Activated naive CD4-positive, alpha-beta T cell treated with anti-CD3 and anti-CD28 coated beads for 36 hours (primary cell): ENCODE measurements around the gene B3GAT2. TPM values are rescaled to one million over a fixed set of nuclear protein-coding genes. Genes with fewer than 3 reads are reported as not detected.

Experiments
- CTCF ChIA-PET: fragments of 350-600 bp; sonication (Branson Sonifier 250); formaldehyde crosslinking; loops from one replicate; lab custom pipeline; 2021; ENCODE audit warnings: antibody characterized with exemption; lab: Charles Lee
- DNase-seq: peaks from one replicate; pipeline ENCODE4 v3.0.0-alpha.2; 2020
- H3K27ac Mint-ChIP-seq: one replicate; pipeline ENCODE4 v1.8.0; 2021; ENCODE audit warnings: mild to moderate bottlenecking, mixed read lengths
- H3K27me3 Mint-ChIP-seq: one replicate; pipeline ENCODE4 v1.8.0; 2021; ENCODE audit warnings: low read depth, mixed read lengths
- H3K36me3 Mint-ChIP-seq: one replicate; pipeline ENCODE4 v1.8.0; 2021; ENCODE audit warnings: low read depth, mixed read lengths
- H3K4me1 Mint-ChIP-seq: one replicate; pipeline ENCODE4 v1.8.0; 2021; ENCODE audit warnings: low read depth, mixed read lengths
- H3K4me3 Mint-ChIP-seq: one replicate; pipeline ENCODE4 v1.8.0; 2021; ENCODE audit warnings: mild to moderate bottlenecking, moderate library complexity, mixed read lengths
- H3K9me3 Mint-ChIP-seq: one replicate; pipeline ENCODE4 v1.8.0; 2021; ENCODE audit warnings: mixed read lengths
- intact Hi-C: fragments of 100-400 bp; cut with micrococcal nuclease; formaldehyde crosslinking; loops from one replicate; pipeline ENCODE4 v1.15.1; 2023
- total RNA-seq, 2 experiments: library from RNA; stranded (reverse); gene quantifications; one replicate each; pipeline ENCODE4 v1.2.3, GENCODE V29; 2021

B3GAT2 gene
- not detected for total RNA-seq

DNA sequence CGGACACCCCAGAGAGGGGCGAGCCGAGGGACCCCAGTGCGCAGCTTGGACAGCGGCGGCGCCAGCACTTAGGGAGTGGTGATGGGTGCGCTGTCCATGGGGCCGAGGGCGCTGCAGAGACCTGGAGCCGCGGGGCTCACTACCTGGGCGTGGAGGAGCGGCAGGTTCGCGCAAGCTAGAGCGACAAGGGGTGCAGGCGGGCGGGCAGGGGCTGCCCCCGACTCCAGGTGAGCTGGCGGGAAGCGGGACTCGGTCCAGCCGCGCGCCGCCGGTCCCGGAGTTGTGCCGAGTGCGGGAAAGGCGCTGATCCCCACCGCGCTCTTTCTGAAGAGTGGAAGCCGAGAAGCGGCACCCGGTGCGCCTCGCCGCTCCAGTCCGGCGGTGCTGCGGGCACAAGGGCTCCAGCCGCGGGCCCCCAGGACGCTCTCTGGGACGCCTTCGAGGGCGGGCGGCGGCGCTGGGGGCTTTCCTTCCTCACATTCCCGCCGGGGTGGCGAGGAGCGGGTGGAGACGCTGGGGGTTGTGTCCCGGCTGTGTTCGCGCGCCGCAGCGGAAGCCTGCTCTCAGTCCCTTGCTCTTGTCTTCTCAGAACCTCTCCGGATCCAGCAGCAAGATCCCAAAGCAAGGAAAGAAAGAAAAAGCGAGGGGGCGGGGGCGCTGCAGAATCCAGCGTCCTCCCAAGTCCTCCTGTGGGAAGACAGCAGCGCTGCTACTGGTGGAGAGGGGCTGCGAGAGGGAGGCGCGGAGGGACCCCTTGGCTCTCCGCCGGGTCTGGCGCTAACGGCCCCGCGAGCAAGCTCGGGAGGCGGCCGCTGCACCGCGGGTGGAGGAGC is at the start of gene B3GAT2:
B3GAT2 (minus strand) TSS at position 610 of the 833 bp plus-strand sequence. CDS start 631 bp downstream, outside the sequence.
- CTCF ChIA-PET: interaction anchor here (0.6 to 2.0 kb wide), 13 partner anchors 8 to 735 kb away, joined by 3 to 25 read pairs (median 4); no protein-coding TSS in a partner anchor
- Mint-ChIP-seq H3K27me3 (peaks cover 49% of the 10 kb centered on the region), H3K4me1 (peaks cover 4% of the 10 kb centered on the region), H3K4me3 (peak within 1 kb of the TSS; percentile 74), H3K9me3 (no peaks in the 10 kb centered on the region), H3K36me3 (no peaks in the 10 kb centered on the region), H3K27ac (no peak within 1 kb of the TSS)
- peak; percentile 6 for DNase-seq
- intact Hi-C loops: loop anchor here (1.0 to 5.0 kb wide), 7 partner anchors 56 to 734 kb away; no protein-coding TSS in a partner anchor

GRCh38 chr6:70998148-70998547 is 41.3 kb upstream of the B3GAT2 start:
- DNase-seq: no peak
- CTCF ChIA-PET: no interaction called here
- H3K9me3 Mint-ChIP-seq: peaks cover 2% of the 10 kb centered on the region
- intact Hi-C loops: no loop called here
- peaks cover 14% of the 10 kb centered on the region for H3K27me3 Mint-ChIP-seq
- no peaks in the 10 kb centered on the region for H3K4me1 Mint-ChIP-seq
- H3K27ac Mint-ChIP-seq: no peak overlapping the region
- no peaks in the 10 kb centered on the region for H3K36me3 Mint-ChIP-seq
- H3K4me3 Mint-ChIP-seq: no peak overlapping the region

DNA sequence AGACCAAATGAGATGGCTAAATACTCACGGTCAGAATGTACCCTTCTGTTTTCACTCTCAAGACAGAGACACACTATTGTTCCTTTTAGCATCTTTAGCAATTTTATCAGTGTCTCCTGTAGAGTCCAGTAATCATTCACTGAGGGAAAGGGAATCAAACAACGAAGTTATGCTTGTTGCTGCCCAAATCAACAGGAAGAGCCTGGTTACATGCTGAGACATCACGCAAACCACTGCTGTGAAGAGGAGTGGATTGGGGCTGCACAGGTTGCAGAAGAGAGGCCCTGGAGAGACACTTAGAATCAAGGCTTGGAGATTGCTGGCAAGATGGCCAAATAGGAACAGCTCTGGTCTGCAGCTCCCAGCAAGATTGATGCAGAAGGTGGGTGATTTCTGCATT is 40.5 kb upstream of the B3GAT2 start:
- Mint-ChIP-seq H3K27me3 (peaks cover 14% of the 10 kb centered on the region), H3K36me3 (no peaks in the 10 kb centered on the region), H3K4me3 (no peak overlapping the region), H3K27ac (no peak overlapping the region), H3K4me1 (no peaks in the 10 kb centered on the region), H3K9me3 (peaks cover 2% of the 10 kb centered on the region)
- CTCF ChIA-PET: no interaction called here
- intact Hi-C loops: no loop called here
- no peak for DNase-seq

DNA sequence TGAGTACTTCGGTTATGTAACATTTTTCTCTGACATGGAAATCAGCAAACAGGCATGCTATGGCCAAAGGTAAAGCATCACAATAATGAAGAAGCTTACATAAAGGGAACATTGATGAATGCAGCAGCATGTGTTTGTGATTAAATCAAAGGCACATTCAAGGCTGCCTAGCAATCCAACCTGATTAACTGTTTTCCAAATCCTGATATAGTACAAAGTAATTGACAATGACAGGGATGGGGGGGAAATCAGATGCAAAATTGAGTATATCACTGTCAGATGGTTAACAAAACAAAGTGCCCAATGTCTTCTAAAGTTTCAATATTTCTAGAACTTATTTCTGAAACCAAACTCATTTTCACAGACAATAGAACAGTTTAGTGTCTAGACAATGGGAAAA is 39.2 kb upstream of the B3GAT2 start:
- intact Hi-C loops: no loop called here
- CTCF ChIA-PET: no interaction called here
- H3K36me3 Mint-ChIP-seq: no peaks in the 10 kb centered on the region

GRCh38 chr6:70995411-70995810 is 38.6 kb upstream of the B3GAT2 start:
- CTCF ChIA-PET: no interaction called here
- H3K27ac Mint-ChIP-seq: no peak overlapping the region
- intact Hi-C loops: no loop called here
- no peaks in the 10 kb centered on the region for H3K36me3 Mint-ChIP-seq
- DNase-seq: no peak
- peaks cover 17% of the 10 kb centered on the region for H3K27me3 Mint-ChIP-seq
- no peak overlapping the region for H3K4me3 Mint-ChIP-seq
- H3K9me3 Mint-ChIP-seq: no peaks in the 10 kb centered on the region
- H3K4me1 Mint-ChIP-seq: no peaks in the 10 kb centered on the region

More for the DNA sequence above, 39.2 kb upstream of the B3GAT2 start:
- Mint-ChIP-seq H3K4me1 (no peaks in the 10 kb centered on the region), H3K9me3 (no peaks in the 10 kb centered on the region), H3K27ac (no peak overlapping the region), H3K27me3 (peaks cover 14% of the 10 kb centered on the region), H3K4me3 (no peak overlapping the region)
- DNase-seq: no peak

DNA sequence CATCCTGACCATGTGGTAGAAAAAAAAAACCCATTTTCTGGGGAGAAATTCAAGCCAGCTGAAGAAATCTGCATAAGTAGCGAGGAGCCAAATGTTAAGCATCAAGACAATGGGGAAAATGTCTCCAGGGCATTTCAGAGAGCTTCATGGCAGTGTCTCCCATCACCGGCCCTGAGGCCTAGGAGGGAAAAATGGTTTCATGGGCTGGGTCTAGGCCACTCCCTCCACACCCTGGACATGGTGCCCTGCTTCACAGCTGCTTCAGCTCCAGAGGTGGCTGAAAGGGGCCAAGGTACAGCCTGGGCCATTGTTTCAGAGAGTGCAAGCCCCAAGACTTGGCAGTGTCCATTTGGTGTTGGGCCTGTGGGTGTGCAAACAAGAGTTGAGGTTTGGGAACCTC is 34.4 kb upstream of the B3GAT2 start:
- intact Hi-C loops: no loop called here
- Mint-ChIP-seq H3K36me3 (no peaks in the 10 kb centered on the region), H3K27me3 (peaks cover 11% of the 10 kb centered on the region), H3K4me1 (no peaks in the 10 kb centered on the region), H3K4me3 (no peak overlapping the region), H3K27ac (no peak overlapping the region), H3K9me3 (no peaks in the 10 kb centered on the region)
- CTCF ChIA-PET: interaction anchor here (0.6 to 0.7 kb wide), 2 partner anchors 34 to 378 kb away, joined by 3 read pairs; no protein-coding TSS in a partner anchor
- DNase-seq: no peak

- CTCF ChIA-PET: interaction anchor here (0.7 kb wide), 1 partner anchor 18 kb away, joined by 3 read pairs; no protein-coding TSS in a partner anchor
- intact Hi-C loops: no loop called here
- no peaks in the 10 kb centered on the region for H3K4me1 Mint-ChIP-seq
- H3K27ac Mint-ChIP-seq: no peak overlapping the region
- H3K9me3 Mint-ChIP-seq: no peaks in the 10 kb centered on the region
- H3K27me3 Mint-ChIP-seq: peaks cover 3% of the 10 kb centered on the region
- H3K4me3 Mint-ChIP-seq: no peak overlapping the region
- DNase-seq: no peak
- no peaks in the 10 kb centered on the region for H3K36me3 Mint-ChIP-seq
These were observed 28.3 kb upstream of the B3GAT2 start for GRCh38 chr6:70985156-70985555.

DNA sequence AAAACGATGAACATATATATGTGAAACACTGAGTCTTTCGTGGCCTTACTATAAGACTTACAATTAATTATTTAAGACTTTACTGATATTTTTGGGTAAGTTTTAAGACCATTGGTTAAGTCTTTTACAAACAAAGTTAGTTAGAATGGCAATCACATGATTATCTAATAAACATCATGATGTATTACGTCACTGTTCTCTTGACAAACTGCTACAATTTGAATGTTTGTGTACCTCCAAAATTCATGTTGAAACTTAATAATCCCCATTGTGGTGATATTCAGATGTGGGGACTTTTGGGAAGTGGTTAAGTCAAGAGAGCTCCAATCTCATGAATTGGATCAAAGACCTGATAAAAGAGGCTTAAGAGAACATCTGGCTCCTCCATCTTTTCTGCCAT is 25.9 kb upstream of the B3GAT2 start:
- DNase-seq: no peak
- H3K9me3 Mint-ChIP-seq: peaks cover 1% of the 10 kb centered on the region
- H3K27me3 Mint-ChIP-seq: peaks cover 1% of the 10 kb centered on the region
- H3K36me3 Mint-ChIP-seq: no peaks in the 10 kb centered on the region
- no peaks in the 10 kb centered on the region for H3K4me1 Mint-ChIP-seq
- H3K27ac Mint-ChIP-seq: no peak overlapping the region
- CTCF ChIA-PET: no interaction called here
- no peak overlapping the region for H3K4me3 Mint-ChIP-seq
- intact Hi-C loops: no loop called here

DNA sequence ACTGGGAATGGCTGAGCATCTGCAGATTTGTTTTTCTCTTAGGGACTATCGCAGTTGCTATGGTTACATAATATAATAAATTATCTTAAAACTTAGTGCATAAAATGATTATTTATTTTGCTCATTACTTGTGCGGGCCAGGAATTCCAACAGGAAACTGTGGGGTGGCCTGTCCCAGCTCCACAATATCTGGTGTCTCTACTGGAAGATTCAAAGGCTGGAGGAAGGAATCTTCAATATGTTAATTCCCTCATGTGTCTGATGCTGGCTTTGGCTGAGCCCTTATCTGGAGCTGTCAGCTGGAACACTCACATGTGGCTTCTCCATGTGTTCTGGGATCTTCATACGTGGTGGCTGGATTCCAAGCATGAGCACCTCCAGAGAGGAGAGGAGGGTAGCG is 23.9 kb upstream of the B3GAT2 start:
- Mint-ChIP-seq H3K36me3 (no peaks in the 10 kb centered on the region), H3K27me3 (peaks cover 9% of the 10 kb centered on the region), H3K27ac (no peak overlapping the region), H3K4me1 (no peaks in the 10 kb centered on the region), H3K4me3 (no peak overlapping the region), H3K9me3 (peaks cover 1% of the 10 kb centered on the region)
- DNase-seq: no peak
- CTCF ChIA-PET: no interaction called here
- intact Hi-C loops: no loop called here

DNA sequence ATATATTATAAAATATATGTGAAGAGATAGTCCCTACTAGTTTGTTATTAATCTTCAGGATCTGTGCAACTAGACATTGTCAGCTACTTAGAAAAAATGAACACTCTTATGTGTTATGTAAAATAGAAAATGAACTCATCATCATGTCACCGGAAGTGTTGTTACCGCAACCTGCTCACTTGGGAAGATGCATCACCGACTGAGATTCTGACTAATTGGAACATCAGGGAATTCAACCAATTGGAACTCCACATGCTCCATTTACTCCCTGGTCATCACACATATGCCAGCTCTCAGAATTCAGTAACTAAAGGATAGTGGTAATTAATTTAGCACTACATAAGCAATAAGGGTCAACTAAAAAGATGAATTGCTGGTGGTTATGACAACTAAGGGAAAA is 16.7 kb upstream of the B3GAT2 start:
- DNase-seq: no peak
- H3K9me3 Mint-ChIP-seq: peaks cover 5% of the 10 kb centered on the region
- H3K27ac Mint-ChIP-seq: no peak overlapping the region
- peaks cover 2% of the 10 kb centered on the region for H3K36me3 Mint-ChIP-seq
- no peak overlapping the region for H3K4me3 Mint-ChIP-seq
- no peaks in the 10 kb centered on the region for H3K4me1 Mint-ChIP-seq
- H3K27me3 Mint-ChIP-seq: peaks cover 28% of the 10 kb centered on the region
- intact Hi-C loops: no loop called here
- CTCF ChIA-PET: no interaction called here

DNA sequence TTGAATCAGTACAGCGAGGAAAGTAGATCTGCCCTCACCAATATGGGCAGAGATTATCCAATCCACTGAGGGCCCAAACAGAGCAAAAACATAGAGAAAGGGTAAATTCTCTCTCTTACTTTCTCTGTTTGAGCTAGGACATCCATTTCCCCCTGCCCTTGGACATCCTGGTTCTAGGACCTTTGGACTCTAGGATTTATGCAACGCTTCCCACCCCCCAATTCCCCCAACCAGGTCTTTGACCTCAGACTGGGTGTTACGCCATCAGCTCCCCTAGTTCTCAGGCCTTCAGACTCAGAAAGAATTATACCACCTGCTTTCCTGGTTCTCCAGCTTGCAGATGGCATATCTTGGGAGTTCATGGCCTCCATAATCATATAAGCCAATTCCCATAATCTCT is 10.2 kb upstream of the B3GAT2 start:
- intact Hi-C loops: no loop called here
- Mint-ChIP-seq H3K36me3 (no peaks in the 10 kb centered on the region), H3K27me3 (peaks cover 3% of the 10 kb centered on the region), H3K4me1 (no peaks in the 10 kb centered on the region), H3K4me3 (no peak overlapping the region), H3K9me3 (no peaks in the 10 kb centered on the region), H3K27ac (no peak overlapping the region)
- no peak for DNase-seq
- CTCF ChIA-PET: interaction anchor here (0.6 kb wide), 1 partner anchor 18 kb away, joined by 3 read pairs; no protein-coding TSS in a partner anchor

DNA sequence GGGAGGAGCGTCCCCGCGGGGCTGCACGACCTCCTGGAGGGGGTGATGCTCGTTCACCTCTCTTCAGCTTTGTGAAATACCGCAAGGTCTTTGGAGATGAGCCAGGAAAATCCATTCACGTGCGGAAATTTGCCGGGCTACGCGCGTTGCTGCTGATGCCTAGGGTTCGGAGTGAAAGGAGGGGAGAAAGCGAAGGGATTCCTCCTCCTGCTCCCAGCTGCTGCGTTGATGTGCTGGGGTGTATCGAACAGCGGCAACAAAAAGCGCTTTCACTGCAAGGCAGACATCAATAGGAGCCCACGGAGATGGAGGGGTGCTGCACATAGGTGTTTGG is 391 bp upstream of the B3GAT2 start:
- DNase-seq: no peak
- H3K36me3 Mint-ChIP-seq: no peaks in the 10 kb centered on the region
- peak overlapping the region; percentile 24 for H3K4me3 Mint-ChIP-seq
- no peaks in the 10 kb centered on the region for H3K9me3 Mint-ChIP-seq
- H3K27ac Mint-ChIP-seq: no peak overlapping the region
- CTCF ChIA-PET: interaction anchor here (0.6 to 1.8 kb wide), 4 partner anchors 34 to 250 kb away, joined by 3 to 8 read pairs (median 4); no protein-coding TSS in a partner anchor
- H3K4me1 Mint-ChIP-seq: peaks cover 4% of the 10 kb centered on the region
- peaks cover 49% of the 10 kb centered on the region for H3K27me3 Mint-ChIP-seq
- intact Hi-C loops: loop anchor here (2.0 to 5.0 kb wide), 4 partner anchors 55 to 735 kb away; no protein-coding TSS in a partner anchor

GRCh38 chr6:70956191-70956450 is 739 bp downstream of the B3GAT2 start:
- intact Hi-C loops: loop anchor here (1.0 to 5.0 kb wide), 7 partner anchors 56 to 734 kb away; no protein-coding TSS in a partner anchor
- DNase-seq: no peak
- H3K27me3 Mint-ChIP-seq: peaks cover 49% of the 10 kb centered on the region
- H3K4me3 Mint-ChIP-seq: peak overlapping the region; percentile 74
- CTCF ChIA-PET: interaction anchor here (0.7 to 2.0 kb wide), 15 partner anchors 8 to 735 kb away, joined by 3 to 25 read pairs (median 4); no protein-coding TSS in a partner anchor
- H3K9me3 Mint-ChIP-seq: no peaks in the 10 kb centered on the region
- no peak overlapping the region for H3K27ac Mint-ChIP-seq
- H3K36me3 Mint-ChIP-seq: no peaks in the 10 kb centered on the region
- peaks cover 4% of the 10 kb centered on the region for H3K4me1 Mint-ChIP-seq
